SK-N-SH (cell line): ENCODE results near the gene PIPOX.

Experiments
- EZH2phosphoT487 ChIP-seq: fragments of 200-600 bp; sonication (generic); IDR thresholded peaks from 2 replicates; pipeline ENCODE4 v1.6.1; 2017; ENCODE audit warnings: low read depth, mixed run types, mild to moderate bottlenecking, antibody characterized with exemption, moderate library complexity, borderline replicate concordance
- GABPA ChIP-seq: IDR thresholded peaks from 2 replicates; pipeline ENCODE4 v1.4.0; 2012; ENCODE audit warnings: low read depth, mild to moderate bottlenecking
- POLR2AphosphoS5 ChIP-seq: IDR thresholded peaks from 2 replicates; pipeline ENCODE4 v1.6.1; 2012; ENCODE audit warnings: low read depth, low read length
- RAD21 ChIP-seq: IDR thresholded peaks from 2 replicates; pipeline ENCODE4 v1.6.1; 2012; ENCODE audit warnings: mild to moderate bottlenecking, low read length
- REST ChIP-seq: IDR thresholded peaks from 2 replicates; pipeline ENCODE4 v1.6.1; 2012; ENCODE audit warnings: mild to moderate bottlenecking, low read depth, low read length, moderate library complexity
- RXRA ChIP-seq: IDR thresholded peaks from 2 replicates; pipeline ENCODE4 v1.4.0; 2012; ENCODE audit warnings: low read depth, mild to moderate bottlenecking, borderline replicate concordance
- TF ChIP-seq, protein P1 (sequence below): IDR thresholded peaks from 2 replicates; pipeline ENCODE4 v1.4.0; 2012; ENCODE audit warnings: low read depth
- TF ChIP-seq, protein P2 (sequence below): fragments of 200-600 bp; sonication (generic); IDR thresholded peaks from 2 replicates; pipeline ENCODE4 v1.6.1; 2017; ENCODE audit warnings: antibody characterized with exemption, mild to moderate bottlenecking, moderate library complexity
- TF ChIP-seq, protein P3 (sequence below): IDR thresholded peaks from 2 replicates; pipeline ENCODE4 v1.4.0; 2012; ENCODE audit warnings: low read depth, borderline replicate concordance

GRCh38 chr17:29093090-29093871, 50.3 kb downstream of the PIPOX start:
- TF ChIP-seq, protein P1, sequence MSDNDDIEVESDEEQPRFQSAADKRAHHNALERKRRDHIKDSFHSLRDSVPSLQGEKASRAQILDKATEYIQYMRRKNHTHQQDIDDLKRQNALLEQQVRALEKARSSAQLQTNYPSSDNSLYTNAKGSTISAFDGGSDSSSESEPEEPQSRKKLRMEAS: no peak
- TF ChIP-seq RAD21 (no peak), REST (no peak), RXRA (no peak), GABPA (no peak), POLR2AphosphoS5 (no peak), EZH2phosphoT487 (no peak)
- TF ChIP-seq, protein P2, sequence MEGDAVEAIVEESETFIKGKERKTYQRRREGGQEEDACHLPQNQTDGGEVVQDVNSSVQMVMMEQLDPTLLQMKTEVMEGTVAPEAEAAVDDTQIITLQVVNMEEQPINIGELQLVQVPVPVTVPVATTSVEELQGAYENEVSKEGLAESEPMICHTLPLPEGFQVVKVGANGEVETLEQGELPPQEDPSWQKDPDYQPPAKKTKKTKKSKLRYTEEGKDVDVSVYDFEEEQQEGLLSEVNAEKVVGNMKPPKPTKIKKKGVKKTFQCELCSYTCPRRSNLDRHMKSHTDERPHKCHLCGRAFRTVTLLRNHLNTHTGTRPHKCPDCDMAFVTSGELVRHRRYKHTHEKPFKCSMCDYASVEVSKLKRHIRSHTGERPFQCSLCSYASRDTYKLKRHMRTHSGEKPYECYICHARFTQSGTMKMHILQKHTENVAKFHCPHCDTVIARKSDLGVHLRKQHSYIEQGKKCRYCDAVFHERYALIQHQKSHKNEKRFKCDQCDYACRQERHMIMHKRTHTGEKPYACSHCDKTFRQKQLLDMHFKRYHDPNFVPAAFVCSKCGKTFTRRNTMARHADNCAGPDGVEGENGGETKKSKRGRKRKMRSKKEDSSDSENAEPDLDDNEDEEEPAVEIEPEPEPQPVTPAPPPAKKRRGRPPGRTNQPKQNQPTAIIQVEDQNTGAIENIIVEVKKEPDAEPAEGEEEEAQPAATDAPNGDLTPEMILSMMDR: no peak
- TF ChIP-seq, protein P3, sequence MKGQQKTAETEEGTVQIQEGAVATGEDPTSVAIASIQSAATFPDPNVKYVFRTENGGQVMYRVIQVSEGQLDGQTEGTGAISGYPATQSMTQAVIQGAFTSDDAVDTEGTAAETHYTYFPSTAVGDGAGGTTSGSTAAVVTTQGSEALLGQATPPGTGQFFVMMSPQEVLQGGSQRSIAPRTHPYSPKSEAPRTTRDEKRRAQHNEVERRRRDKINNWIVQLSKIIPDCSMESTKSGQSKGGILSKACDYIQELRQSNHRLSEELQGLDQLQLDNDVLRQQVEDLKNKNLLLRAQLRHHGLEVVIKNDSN: no peak
